ENCODE data around the gene SELENOW.
"Not testable (repeated sequence)": the region's sequence is repeated elsewhere in the genome, so short reads cannot be mapped to it uniquely, and the experiment has no call there.

The SELENOW gene

DNA sequence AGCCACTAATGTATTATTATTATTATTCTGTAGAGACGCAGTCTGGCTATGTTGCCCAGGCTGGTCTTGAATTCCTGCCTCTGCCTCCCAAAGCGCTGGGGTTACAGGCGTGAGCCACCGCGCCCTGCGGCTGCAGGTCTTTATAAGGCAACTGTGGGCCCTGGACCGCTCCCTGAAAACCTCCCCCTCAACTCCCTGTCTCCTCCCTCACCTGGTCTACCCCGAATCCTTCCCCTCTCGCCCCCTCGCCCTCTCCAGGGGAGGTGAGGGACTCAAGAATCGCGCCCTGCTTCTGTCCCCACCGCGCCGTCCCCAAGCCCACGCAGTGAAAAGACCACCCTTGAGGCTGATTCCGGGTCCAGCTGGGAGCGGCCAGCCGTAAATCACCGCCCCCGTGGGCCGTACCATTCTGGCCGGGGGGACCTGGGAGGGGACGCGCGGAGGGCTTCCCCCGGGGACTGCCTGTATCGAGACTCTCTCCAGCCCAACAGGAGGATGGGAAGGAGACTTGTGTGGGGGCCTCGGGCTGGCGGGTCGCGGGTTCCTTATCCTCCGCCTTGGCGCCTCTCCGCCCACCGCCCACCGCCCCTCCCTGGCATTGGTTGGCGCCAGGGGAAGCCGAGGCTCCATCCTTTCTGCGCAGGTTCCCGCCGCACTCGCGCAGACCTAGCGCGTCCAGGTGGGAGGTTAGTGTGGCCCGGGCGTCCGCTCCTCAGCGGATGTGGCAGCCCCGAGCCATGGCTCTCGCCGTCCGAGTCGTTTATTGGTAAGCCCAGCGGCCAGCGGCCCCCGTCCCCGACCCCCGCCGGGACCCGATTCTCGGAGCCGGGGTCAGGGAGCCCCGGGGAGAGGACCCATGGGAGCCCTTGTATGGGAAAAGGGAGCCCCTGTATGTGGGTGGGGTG is at the start of gene SELENOW:
Gene SELENOW (plus strand): TSS at position 655 of the 905 bp plus-strand sequence. CDS start 83 bp downstream, at position 738.
- DNase-seq (ENCODE audit: low read depth): peak; percentile 61

DNA sequence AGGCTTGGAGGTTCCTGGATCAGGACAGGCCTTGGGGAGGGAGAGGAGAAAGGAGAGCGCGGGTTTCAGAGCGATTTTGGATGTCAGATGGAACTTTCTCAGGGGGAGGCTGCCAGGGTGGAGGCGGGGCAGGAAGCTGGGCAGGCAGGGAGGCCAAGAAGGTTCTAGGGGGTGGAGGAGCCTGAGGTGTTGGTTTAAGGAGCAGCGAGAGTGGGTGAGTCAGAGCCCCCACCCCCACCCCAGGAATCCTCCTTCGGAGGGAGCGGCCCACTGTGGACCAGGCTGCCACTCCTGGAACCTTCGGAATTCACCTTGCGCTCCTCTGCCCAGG is 49.1 kb upstream of the SELENOW start:
- no peak for DNase-seq (ENCODE audit: low read depth)

DNA sequence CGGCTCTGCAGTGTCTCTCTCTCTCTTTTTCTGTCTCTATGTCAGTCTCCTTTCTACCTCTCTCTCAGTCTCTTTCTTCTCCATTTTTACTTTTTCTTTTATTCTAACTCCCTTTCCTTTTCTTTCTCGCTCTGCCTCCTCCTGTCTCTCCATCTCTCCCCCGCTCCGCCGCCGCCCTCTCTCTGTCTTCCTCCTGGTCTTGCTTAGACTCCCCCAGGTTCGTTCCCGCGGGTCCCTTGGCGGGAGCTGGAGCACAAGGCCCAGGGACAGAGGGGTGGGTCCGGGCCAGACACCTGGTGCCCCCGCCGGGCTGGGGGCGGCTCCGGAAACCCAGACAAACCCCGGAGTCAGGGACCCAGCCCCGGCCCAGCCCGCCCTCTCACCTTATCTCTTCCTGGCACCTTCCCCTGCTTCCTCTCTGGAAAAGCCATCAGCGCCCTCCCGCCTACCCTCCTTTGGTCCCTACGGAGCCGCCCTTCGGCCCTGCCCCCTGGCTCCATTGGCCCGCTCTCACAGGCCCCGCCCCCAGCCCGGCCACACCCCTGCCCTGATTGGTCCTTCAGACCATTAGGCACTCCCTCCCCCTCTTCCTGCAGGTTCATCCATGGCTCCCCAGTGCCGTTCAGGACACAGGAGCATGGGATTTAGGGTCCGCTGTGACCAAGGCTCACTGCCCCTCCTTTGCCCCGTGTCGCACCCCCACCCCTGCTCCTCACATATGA is 48.5 kb upstream of the SELENOW start:
- DNase-seq (ENCODE audit: low read depth): no peak

DNA sequence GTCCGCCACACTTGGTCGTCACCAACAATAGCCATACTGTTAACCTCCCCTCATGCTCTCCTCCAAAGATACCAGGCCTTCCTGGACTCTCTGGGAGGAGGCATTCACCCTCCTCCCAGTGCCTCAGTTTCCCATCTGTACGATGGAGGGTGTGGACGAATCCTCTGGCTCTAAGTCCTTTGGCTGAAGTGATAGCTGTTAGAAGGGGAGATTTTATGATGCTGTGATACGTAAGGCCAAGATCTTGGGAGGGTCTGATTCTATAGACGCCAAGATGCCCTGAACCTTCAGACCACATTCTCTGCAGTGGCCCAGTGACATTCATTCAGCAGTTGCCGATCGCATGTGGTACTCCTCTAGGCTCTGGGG is 48.0 kb upstream of the SELENOW start:
- DNase-seq (ENCODE audit: low read depth): no peak

GRCh38 chr19:47730910-47731309 is 47.6 kb upstream of the SELENOW start:
- DNase-seq (ENCODE audit: low read depth): no peak

DNA sequence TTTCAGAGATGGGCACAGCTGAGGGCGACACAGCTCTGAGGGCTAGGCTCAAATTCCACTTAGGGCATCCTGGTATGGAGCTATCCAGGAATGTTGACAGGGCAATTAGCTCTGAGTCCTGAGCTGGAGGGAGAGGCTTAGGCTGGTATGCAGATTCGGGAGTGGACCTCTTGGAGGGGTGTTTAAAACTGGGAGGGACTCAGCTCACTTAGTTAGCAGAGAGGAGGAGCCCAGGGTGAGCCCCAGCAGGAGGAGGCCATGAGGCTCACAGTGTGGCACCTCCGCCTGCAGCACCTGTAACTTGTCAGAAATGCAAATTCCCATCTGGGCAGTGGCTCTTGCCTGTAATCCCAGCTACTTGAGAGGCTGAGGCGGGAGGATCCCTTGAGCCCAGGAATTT is 43.4 kb upstream of the SELENOW start:
- DNase-seq (ENCODE audit: low read depth): no peak

DNA sequence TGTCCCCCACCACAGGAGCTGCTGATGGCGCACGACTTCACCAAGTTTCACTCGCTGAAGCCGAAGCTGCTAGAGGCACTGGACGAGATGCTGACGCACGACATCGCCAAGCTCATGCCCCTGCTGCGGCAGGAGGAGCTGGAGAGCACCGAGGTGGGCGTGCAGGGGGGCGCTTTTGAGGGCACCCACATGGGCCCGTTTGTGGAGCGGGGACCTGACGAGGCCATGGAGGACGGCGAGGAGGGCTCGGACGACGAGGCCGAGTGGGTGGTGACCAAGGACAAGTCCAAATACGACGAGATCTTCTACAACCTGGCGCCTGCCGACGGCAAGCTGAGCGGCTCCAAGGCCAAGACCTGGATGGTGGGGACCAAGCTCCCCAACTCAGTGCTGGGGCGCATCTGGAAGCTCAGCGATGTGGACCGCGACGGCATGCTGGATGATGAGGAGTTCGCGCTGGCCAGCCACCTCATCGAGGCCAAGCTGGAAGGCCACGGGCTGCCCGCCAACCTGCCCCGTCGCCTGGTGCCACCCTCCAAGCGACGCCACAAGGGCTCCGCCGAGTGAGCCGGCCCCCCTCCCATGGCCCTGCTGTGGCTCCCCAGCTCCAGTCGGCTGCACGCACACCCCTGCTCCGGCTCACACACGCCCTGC is 37.5 kb upstream of the SELENOW start:
- no peak for DNase-seq (ENCODE audit: low read depth)

- no peak for DNase-seq (ENCODE audit: low read depth)
These were observed 36.9 kb upstream of the SELENOW start for GRCh38 chr19:47741544-47742140.

GRCh38 chr19:47742634-47743033 is 35.9 kb upstream of the SELENOW start:
- no peak for DNase-seq (ENCODE audit: low read depth)

DNA sequence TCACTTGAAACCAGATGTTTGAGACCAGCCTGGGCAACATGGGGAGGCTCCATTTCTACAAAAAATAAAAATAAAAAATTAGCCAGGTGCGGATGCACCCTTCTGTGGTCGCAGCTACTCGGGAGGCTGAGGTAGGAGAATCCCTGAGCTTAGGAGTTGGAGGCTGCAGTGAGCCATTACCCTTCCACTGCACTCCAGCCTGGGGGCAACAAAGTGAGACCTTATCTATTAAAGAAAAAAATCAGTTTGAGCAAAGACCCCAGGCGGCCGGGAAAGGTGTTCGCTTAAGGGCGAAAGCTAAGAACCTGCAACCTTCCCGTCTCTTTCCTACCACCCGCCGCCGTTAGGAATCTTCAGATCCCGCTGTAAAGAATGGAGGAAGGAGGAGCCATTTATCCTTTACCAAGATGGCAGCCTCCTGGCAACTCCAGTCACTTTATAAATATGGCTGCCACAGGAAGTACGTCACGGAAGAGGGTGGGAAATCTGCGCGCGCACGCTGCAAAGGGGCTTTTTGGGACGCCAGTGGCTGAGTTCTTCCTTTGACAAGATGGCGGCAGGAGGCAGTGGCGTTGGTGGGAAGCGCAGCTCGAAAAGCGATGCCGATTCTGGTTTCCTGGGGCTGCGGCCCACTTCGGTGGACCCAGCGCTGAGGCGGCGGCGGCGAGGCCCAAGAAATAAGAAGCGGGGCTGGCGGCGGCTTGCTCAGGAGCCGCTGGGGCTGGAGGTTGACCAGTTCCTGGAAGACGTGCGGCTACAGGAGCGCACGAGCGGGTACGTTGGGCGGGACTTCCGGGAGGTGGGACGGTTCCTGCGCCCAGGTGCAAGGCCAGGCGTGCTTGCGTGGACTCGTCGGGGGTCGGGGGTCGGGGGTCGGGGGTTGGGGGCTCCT is 33.2 kb upstream of the SELENOW start, which contains the start of gene NOP53:
Gene NOP53 (plus strand): TSS at position 537 of the 892 bp plus-strand sequence. CDS start 14 bp downstream, at position 551.
- peak; percentile 94 for DNase-seq (ENCODE audit: low read depth)

DNA sequence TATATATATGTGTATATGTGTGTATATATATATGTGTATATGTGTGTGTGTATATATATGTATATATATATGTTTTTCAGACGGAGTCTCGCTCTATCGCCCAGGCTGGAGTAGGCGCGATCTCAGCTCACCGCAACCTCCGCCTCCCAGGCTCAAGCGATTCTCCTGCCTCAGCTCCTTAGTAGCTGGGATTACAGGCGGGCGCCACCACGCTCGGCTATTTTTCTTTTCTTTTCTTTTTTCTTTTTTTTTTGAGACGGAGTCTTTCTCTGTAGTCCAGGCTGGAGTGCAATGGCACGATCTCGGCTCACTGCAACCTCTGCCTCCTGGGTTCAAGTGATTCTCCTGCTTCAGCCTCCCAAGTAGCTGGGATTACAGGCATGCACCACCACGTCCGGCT is 32.4 kb upstream of the SELENOW start:
- not testable (repeated sequence) for DNase-seq (ENCODE audit: low read depth)

DNA sequence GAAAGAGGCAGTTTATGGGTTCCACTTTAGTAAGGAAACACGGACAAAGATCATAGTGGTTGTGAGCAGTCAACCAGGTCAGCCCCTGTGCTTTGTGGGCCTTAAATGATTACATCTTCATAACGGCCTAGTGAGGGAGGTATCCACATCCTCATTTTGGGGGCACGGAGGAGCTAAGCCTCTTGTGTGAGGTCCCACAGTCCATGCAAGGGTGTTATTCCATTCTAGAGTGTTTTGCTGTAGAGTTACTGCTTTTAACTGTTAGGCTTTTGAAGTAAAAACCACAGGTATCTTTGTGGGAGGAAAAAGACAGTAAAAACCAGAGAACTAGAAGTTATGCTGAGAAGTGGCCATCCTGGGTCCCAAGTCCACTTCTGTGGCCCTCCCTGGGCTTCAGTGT is 29.2 kb upstream of the SELENOW start:
- no peak for DNase-seq (ENCODE audit: low read depth)

DNA sequence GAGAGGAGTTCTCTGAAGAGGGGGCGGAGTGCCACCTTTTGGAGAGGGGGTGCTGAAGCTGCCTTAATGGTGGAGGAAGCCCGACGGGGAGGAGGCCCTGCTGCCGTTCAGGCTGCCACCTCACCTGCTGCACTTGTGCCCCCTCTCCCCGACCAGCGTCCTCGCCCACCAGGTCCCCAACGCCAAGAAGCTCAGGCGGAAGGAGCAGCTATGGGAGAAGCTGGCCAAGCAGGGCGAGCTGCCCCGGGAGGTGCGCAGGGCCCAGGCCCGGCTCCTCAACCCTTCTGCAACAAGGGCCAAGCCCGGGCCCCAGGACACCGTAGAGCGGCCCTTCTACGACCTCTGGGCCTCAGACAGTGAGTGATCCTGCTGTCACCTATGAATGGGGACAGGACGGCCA is 27.8 kb upstream of the SELENOW start:
- DNase-seq (ENCODE audit: low read depth): no peak

- no peak for DNase-seq (ENCODE audit: low read depth)
These were observed 25.9 kb upstream of the SELENOW start for GRCh38 chr19:47752440-47753211.

- DNase-seq (ENCODE audit: low read depth): no peak
These were observed 24.1 kb upstream of the SELENOW start for GRCh38 chr19:47754206-47755064.

DNA sequence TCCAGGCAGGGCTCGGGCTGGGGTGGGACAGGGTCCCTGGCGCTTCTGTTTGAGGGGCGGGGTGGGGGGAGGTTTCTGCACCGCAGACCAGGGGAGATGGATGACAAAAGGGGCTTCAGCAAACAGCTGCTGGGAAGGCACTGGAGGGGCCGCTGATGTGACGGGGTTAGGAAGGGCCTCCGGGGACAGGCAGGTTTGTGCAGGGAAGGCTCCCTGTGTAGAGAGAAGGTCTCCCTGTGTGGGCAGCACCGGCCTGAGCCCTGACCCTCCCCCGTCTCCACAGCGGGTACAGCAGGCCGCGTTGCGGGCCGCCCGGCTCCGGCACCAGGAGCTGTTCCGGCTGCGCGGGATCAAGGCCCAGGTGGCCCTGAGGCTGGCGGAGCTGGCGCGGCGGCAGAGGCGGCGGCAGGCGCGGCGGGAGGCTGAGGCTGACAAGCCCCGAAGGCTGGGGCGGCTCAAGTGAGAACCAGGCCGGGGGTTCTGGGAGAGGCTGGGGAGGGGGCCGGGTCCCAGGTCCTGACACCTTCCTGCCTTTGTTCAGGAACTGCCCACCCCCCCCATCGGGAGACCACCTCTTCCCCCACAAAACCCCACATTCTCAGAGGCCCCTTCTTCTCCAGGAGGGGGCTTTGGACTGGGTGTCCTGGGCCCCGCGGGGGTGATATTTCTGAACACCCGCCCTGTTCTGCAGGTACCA is 23.3 kb upstream of the SELENOW start:
- DNase-seq (ENCODE audit: low read depth): no peak

- no peak for DNase-seq (ENCODE audit: low read depth)
These were observed 22.5 kb upstream of the SELENOW start for GRCh38 chr19:47755762-47756626.

DNA sequence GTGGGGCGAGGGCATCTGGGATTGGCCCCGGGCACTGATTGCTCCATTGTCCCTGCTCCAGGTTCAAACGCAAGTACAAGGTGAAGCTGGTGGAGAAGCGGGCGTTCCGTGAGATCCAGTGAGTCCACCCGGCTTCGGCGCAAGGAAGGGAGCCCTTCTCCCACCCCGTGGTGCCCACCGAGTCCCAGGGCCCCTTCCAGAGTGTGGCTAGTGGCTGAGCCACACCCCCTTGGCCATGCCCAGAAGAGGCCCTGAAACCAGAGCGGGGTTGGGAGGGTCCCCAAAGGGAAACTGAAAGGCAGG is 21.9 kb upstream of the SELENOW start:
- no peak for DNase-seq (ENCODE audit: low read depth)

Data from stimulated activated CD8-positive, alpha-beta memory T cell treated with anti-CD3 and anti-CD28 coated beads, Interleukin-12 subunit alpha, Interleukin-12 subunit beta, amount 100 ng/mL, for 4 hours (primary cell).